Measurements from ENCODE around the gene ABLIM1. TPM values are rescaled to one million over a fixed set of nuclear protein-coding genes. Genes with fewer than 3 reads are reported as not detected.
A peak's percentile ranks its signal among the peaks of the same experiment; 100 is the strongest.

ABLIM1 gene
- total and polyA plus RNA-seq, 5 experiments from 2014 or later = 267 to 430 (median 388) TPM

DNA sequence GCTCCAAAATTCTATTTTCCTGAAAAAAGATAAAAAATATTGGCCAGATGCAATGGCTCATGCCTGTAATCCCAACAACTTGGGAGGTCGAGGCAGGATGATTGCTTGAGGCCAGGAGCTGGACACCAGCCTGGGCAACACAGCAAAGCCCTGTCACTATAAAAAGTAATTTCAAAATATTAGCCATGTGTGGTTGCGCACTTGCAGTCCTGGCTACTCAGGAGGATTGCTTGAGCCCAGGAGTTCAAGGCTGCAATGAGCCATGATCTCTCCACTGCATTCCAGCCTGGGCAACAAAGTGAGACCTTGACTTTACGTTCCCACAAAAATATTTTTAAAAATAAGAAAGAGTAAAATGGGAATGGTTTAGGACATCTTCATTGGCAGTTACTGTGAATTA lies 149.7 kb downstream of the ABLIM1 start:
- no peak for DNase-seq
- Mint-ChIP-seq H3K36me3 (peaks cover 5 to 55% (median 25%) of the 10 kb centered on the region in 3 donors), H3K27ac (peak overlapping the region in 8 of 10 donors; percentile 66 to 92 (median 88)), H3K27me3 (no peaks in the 10 kb centered on the region), H3K4me3 (peak overlapping the region in 4 of 10 donors; percentile 14 to 61 (median 53)), H3K4me1 (peaks cover 57 to 94% (median 93%) of the 10 kb centered on the region in 4 donors), H3K9me3 (peaks cover 0 to 10% (median 0%) of the 10 kb centered on the region in 9 donors)
- POLR2A ChIA-PET = interaction anchor here (1.4 to 2.6 kb wide), 2 partner anchors 10 to 18 kb away, joined by 3 to 9 read pairs; no protein-coding TSS in a partner anchor
- no peak for ATAC-seq

DNA sequence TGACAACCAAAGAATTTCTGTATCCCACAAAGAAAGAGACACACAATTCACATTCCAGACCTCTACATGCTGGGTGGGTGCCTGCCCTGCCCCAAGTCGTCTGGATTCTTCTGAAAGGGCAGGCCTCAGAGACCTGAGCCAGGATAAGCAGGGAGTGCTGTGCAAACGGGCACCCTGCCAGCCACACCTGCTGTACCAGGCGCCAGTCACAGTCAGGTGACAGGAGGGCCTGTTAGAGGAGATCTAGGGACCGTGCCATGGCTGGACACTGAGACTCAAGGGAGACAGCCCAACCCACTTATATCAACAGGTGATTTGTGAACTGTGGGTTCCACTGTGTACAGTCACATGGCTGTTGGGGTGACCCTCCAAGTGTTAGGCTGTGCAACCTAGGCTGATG lies 150.6 kb downstream of the ABLIM1 start:
- H3K4me3 Mint-ChIP-seq = peak overlapping the region in 8 of 10 donors; percentile 26 to 82 (median 53)

DNA sequence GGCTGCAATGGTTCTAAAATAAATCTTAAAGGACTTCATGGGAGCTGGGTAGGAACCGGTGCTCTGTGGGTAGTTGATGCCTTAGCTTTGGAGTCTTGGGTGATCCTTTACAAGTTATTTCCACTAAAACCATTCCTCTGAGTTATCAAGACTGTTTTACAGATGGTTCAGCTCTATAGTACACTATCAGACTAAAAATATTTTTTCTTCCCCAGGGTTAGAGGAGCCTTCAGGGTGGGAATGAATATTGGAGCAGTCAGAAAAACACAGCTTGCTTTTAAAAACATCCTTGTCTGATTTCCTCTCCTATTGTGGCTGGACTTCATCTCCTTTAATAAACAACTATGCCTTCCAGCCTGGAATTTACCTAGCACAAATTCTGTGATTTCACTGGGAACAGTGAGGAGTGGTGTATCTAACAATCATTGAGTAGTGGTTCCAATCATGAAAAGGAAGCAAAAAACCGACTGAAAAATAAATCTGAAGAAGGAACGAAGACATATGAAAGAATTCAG lies 151.1 kb downstream of the ABLIM1 start:
- no peaks in the 10 kb centered on the region for H3K27me3 Mint-ChIP-seq
- H3K4me1 Mint-ChIP-seq = peaks cover 54 to 94% (median 91%) of the 10 kb centered on the region in 4 donors
- peaks cover 0 to 10% (median 0%) of the 10 kb centered on the region in 9 donors for H3K9me3 Mint-ChIP-seq
- peak overlapping the region in 8 of 10 donors; percentile 42 to 82 (median 54) for H3K4me3 Mint-ChIP-seq
- DNase-seq (no peak), ATAC-seq (no peak)
- POLR2A ChIA-PET = interaction anchor here (1.0 to 1.7 kb wide), 4 partner anchors 9 to 19 kb away, joined by 3 to 10 read pairs (median 3); no protein-coding TSS in a partner anchor
- peaks cover 7 to 58% (median 24%) of the 10 kb centered on the region in 3 donors for H3K36me3 Mint-ChIP-seq
- H3K27ac Mint-ChIP-seq = peak overlapping the region; percentile 83 to 94 (median 87)

More for the DNA sequence above, 150.6 kb downstream of the ABLIM1 start:
- Mint-ChIP-seq H3K9me3 (peaks cover 0 to 10% (median 0%) of the 10 kb centered on the region in 9 donors), H3K36me3 (peaks cover 5 to 59% (median 25%) of the 10 kb centered on the region in 3 donors), H3K27me3 (no peaks in the 10 kb centered on the region), H3K27ac (peak overlapping the region; percentile 83 to 94 (median 87)), H3K4me1 (peaks cover 56 to 95% (median 92%) of the 10 kb centered on the region in 4 donors)
- no peak for DNase-seq
- ATAC-seq = peak; percentile 51 to 56
- POLR2A ChIA-PET = interaction anchor here (1.0 to 1.7 kb wide), 3 partner anchors 8 to 19 kb away, joined by 3 to 10 read pairs (median 3); no protein-coding TSS in a partner anchor

DNA sequence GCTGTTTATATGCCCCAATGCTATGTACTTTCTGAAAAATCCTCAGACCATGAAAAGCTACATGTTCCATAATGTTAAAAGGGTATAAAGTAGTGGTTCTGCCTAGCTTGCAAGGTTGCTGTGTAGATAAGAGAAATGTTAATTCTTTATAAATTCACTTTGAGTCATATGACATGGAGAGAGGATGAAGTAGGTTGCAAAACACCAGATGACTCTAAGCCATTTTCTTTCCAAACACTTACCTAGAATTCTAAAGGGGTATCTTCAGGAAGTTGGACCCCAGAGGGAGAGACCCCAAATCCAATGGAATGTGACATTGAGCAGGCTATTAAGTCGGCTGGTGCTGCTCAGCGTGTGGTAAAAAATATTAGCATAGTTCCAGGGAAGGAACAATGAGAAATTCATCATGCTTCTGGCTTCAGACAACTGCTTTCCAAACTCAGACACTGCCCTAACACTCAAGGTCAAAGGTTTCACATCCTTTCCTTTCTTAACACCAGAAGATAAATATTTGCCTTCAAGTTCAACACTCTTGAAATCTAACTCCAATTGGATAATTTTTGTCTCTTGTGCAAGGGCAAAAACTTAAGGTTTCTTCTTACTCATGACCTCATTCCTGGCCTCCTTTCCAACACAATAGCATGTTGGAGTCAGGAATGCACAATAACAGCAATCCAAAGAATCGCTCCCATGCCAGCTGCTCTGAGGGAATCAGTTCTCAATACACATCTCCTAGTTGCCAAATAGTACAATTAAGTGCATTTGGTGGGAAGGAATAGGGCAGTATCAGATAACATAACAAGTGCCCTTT lies 153.1 kb downstream of the ABLIM1 start:
- H3K27me3 Mint-ChIP-seq = no peaks in the 10 kb centered on the region
- H3K4me3 Mint-ChIP-seq = peak overlapping the region in 8 of 10 donors; percentile 12 to 52 (median 38)
- peaks cover 8 to 57% (median 19%) of the 10 kb centered on the region in 3 donors for H3K36me3 Mint-ChIP-seq
- H3K9me3 Mint-ChIP-seq = peaks cover 0 to 8% (median 0%) of the 10 kb centered on the region in 9 donors
- H3K4me1 Mint-ChIP-seq = peaks cover 55 to 96% (median 94%) of the 10 kb centered on the region in 4 donors
- H3K27ac Mint-ChIP-seq = peak overlapping the region; percentile 16 to 91 (median 76)
- POLR2A ChIA-PET = interaction anchor here (0.8 to 1.7 kb wide), 4 partner anchors 8 to 36 kb away, joined by 3 to 6 read pairs (median 3); no protein-coding TSS in a partner anchor
- DNase-seq (no peak), ATAC-seq (no peak)

DNA sequence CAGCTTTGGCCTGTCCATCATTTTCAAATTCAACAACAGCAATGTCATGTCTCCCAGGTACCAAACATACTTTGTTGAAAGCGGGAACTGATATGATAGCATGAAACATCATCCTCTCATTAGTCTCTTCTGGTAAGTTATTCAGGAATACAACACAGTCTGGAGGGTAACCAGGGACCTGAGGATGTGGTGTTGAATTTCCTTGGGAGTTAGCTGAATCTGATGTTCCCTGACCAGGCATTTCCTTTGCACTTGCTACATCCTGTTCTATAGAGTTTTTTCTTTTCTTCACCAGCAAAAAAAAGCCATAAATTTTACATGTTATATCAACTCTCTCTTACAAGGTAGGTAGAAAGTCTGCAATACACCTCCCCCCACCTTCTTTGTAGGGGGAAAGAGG lies 156.0 kb downstream of the ABLIM1 start:
- no peak for DNase-seq
- Mint-ChIP-seq H3K4me1 (peaks cover 56 to 95% (median 92%) of the 10 kb centered on the region in 4 donors), H3K4me3 (peak overlapping the region in 9 of 10 donors; percentile 32 to 78 (median 61)), H3K27ac (peak overlapping the region; percentile 38 to 92 (median 84)), H3K9me3 (no peaks in the 10 kb centered on the region), H3K27me3 (no peaks in the 10 kb centered on the region), H3K36me3 (peaks cover 3 to 42% (median 8%) of the 10 kb centered on the region in 3 donors)
- no peak for ATAC-seq
- POLR2A ChIA-PET = interaction anchor here (7.3 kb wide), 1 partner anchor 23 kb away, joined by 85 read pairs; no protein-coding TSS in a partner anchor

DNA sequence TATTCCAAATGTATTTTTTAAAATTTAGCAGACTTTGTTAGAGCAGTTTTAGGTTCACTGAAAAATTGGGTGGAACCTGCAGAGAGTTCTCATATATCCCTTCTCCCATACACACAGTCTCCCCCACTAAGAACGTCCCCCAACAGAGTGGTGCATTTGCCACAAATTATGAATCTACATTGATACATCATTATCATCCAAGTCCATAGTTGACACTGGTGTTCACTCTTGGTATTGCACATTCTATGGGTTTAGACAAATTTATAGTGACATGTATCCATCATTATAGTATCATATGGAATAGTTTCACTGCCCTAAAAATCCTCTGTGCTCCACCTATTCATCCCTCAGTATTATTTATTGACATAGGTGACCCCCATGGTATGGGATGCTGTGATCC lies 156.4 kb downstream of the ABLIM1 start:
- POLR2A ChIA-PET = interaction anchor here (5.3 to 7.3 kb wide), 2 partner anchors 11 to 24 kb away, joined by 39 to 85 read pairs; no protein-coding TSS in a partner anchor

DNA sequence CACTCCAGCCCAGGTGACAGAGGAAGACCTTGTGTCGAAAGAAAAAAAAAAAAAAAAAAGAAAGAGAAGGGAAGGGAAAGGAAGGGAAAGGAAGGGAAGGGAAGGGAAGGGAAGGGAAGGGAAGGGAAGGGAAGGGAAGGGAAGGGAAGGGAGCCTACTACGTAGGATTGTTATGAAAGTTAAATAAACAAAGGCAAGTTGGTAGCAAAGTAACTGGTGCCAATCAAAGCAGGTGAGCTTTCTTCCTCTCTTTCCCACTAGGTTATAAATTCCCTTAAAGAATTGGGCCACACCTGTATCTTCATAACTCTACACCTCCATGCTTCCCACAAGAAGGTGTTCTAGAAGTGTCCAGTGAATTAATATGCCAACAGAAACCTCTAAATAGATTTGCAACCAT lies 157.4 kb downstream of the ABLIM1 start:
- Mint-ChIP-seq H3K27me3 (no peaks in the 10 kb centered on the region), H3K27ac (peak overlapping the region; percentile 79 to 97 (median 94)), H3K9me3 (no peaks in the 10 kb centered on the region), H3K36me3 (peaks cover 3 to 37% (median 8%) of the 10 kb centered on the region in 3 donors), H3K4me3 (peak overlapping the region in 7 of 10 donors; percentile 17 to 82 (median 70)), H3K4me1 (peaks cover 51 to 94% (median 91%) of the 10 kb centered on the region in 4 donors)
- ATAC-seq (no peak), DNase-seq (no peak)
- POLR2A ChIA-PET = interaction anchor here (1.1 to 7.3 kb wide), 5 partner anchors 9 to 43 kb away, joined by 3 to 85 read pairs (median 39); no protein-coding TSS in a partner anchor

More for the DNA sequence above, 156.4 kb downstream of the ABLIM1 start:
- H3K36me3 Mint-ChIP-seq = peaks cover 3 to 37% (median 7%) of the 10 kb centered on the region in 3 donors
- H3K4me3 Mint-ChIP-seq = peak overlapping the region in 8 of 10 donors; percentile 34 to 78 (median 62)
- no peaks in the 10 kb centered on the region for H3K9me3 Mint-ChIP-seq
- peaks cover 56 to 95% (median 92%) of the 10 kb centered on the region in 4 donors for H3K4me1 Mint-ChIP-seq
- no peaks in the 10 kb centered on the region for H3K27me3 Mint-ChIP-seq
- ATAC-seq = no peak
- peak overlapping the region; percentile 38 to 92 (median 84) for H3K27ac Mint-ChIP-seq
- DNase-seq = no peak

DNA sequence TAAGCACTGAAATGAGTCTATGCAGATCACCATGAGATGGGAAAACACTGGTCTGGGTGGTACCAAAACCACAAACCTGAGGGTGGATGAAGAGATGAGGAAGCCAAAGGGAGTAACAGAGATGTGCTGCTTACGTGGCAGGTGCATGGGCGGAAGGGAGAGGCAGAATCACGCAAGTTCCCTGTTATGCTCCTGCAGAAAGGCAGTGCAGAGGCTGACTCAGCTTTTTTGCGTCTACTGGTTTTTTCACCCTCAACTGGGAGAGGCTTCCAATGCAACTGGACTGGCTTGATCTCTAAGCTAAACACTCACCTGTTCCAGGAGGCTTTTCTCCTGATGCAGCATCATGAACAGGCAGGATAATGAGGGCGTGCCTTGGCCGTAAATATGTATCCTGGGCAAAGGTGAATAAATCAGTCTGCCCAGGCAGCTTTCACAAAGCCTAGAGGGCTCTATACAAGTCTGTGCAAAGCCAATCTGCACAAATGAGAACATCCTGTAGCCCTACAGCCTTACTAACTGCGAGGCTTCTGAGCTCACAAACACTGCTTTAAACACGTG lies 158.4 kb downstream of the ABLIM1 start:
- ATAC-seq (peak; percentile 51 to 61), DNase-seq (peak in 8 of 10 donors; percentile 25 to 70 (median 59))
- POLR2A ChIA-PET = interaction anchor here (1.0 to 7.3 kb wide), 5 partner anchors 11 to 44 kb away, joined by 3 to 85 read pairs (median 39); no protein-coding TSS in a partner anchor
- Mint-ChIP-seq H3K4me3 (peak overlapping the region; percentile 40 to 82 (median 72)), H3K4me1 (peaks cover 47 to 94% (median 91%) of the 10 kb centered on the region in 4 donors), H3K27ac (peak overlapping the region; percentile 79 to 97 (median 94)), H3K27me3 (no peaks in the 10 kb centered on the region), H3K36me3 (peaks cover 3 to 40% (median 14%) of the 10 kb centered on the region in 3 donors), H3K9me3 (peaks cover 0 to 2% (median 0%) of the 10 kb centered on the region in 9 donors)

DNA sequence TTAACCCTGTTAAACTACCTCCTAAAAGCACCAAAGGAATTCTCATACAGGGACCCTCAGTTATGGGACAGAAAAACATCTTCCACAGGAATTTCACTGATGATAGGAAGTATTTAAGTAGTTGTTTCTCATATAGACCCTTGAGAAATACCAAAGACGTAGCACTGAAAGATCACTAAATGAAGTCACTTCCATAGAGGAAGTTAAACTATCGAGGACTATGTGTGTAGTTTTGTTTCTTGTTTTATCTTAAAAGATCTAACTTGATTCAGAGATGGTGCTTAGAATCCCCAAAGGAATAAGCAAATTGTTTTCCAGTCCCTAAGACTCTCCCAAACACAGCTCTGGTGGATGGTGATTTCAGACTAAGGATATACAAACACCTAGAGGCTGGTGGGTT lies 159.0 kb downstream of the ABLIM1 start:
- peaks cover 3 to 40% (median 15%) of the 10 kb centered on the region in 3 donors for H3K36me3 Mint-ChIP-seq
- POLR2A ChIA-PET = interaction anchor here (1.0 to 7.3 kb wide), 6 partner anchors 11 to 44 kb away, joined by 3 to 85 read pairs (median 24); no protein-coding TSS in a partner anchor
- H3K27me3 Mint-ChIP-seq = no peaks in the 10 kb centered on the region
- DNase-seq (no peak), ATAC-seq (peak; percentile 20 to 22)
- peak overlapping the region; percentile 79 to 97 (median 94) for H3K27ac Mint-ChIP-seq
- H3K4me3 Mint-ChIP-seq = peak overlapping the region; percentile 40 to 82 (median 72)
- peaks cover 44 to 94% (median 91%) of the 10 kb centered on the region in 4 donors for H3K4me1 Mint-ChIP-seq
- peaks cover 0 to 2% (median 0%) of the 10 kb centered on the region in 9 donors for H3K9me3 Mint-ChIP-seq

DNA sequence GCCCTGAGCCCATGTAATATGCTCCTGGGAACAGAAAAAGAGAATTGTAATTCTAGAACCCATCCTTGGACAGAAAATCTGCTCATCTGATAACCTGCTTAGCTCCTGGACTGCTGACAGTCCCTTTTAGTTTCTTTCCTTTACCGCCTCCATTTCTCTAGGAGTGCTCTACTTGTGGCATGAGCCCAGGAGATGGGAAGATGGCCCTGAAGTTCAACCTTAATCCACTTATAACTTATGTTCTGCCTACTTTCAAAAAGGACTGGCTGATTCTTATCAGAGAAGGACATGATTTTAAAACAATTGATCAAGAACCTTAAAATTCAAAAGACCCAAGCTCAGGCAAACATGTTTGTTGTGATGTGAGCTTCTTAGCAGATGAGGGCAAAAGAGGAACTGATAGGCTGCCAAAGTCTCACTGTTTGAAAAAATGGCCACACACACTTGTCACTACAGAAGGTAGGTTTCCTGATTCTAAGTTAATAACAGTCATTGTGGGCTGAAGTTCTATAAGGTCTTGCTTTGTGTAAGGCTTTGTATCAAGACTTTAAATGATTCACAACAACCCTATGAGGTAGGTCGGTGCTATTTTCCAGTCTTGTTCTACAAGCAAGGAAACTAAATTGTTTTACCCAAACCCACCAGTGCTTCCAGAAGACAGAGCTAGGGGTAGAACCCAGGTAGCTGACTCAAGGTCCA lies 159.5 kb downstream of the ABLIM1 start:
- Mint-ChIP-seq H3K27me3 (no peaks in the 10 kb centered on the region), H3K36me3 (peaks cover 3 to 36% (median 11%) of the 10 kb centered on the region in 3 donors), H3K9me3 (peaks cover 0 to 2% (median 0%) of the 10 kb centered on the region in 9 donors), H3K4me1 (peaks cover 43 to 94% (median 91%) of the 10 kb centered on the region in 4 donors), H3K4me3 (peak overlapping the region; percentile 40 to 82 (median 72)), H3K27ac (peak overlapping the region; percentile 79 to 97 (median 94))
- ATAC-seq (peak; percentile 22 to 52), DNase-seq (peak in 2 of 10 donors; percentile 33 to 52)
- POLR2A ChIA-PET = interaction anchor here (1.0 to 7.3 kb wide), 5 partner anchors 11 to 45 kb away, joined by 3 to 85 read pairs (median 39); no protein-coding TSS in a partner anchor

DNA sequence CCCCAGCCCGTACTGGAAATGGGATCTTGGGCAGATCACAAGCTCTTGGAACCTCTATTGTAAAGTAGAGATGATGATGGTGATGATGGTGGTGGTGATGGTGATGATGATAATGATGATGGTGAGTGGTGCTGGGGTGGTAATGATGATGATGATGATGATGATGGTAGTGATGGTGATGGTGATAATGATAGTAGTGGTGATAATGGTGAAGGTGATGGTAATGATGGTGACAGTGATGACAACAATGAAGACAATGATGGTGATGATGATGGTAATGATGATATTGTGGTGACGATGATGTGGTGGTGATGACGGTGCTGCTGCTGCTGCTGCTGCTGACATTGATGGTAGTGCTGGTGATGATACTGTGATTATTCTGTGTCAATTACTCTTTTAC lies 162.8 kb downstream of the ABLIM1 start:
- Mint-ChIP-seq H3K36me3 (peaks cover 0 to 42% (median 11%) of the 10 kb centered on the region in 3 donors), H3K4me1 (peaks cover 48 to 91% (median 89%) of the 10 kb centered on the region in 4 donors), H3K27me3 (no peaks in the 10 kb centered on the region), H3K9me3 (peaks cover 0 to 2% (median 0%) of the 10 kb centered on the region in 9 donors), H3K4me3 (peak overlapping the region in 9 of 10 donors; percentile 1 to 57 (median 21)), H3K27ac (peak overlapping the region; percentile 49 to 94 (median 82))
- peak in 1 of 2 donors; percentile 48 for ATAC-seq
- POLR2A ChIA-PET = interaction anchor here (1.3 to 1.5 kb wide), 2 partner anchors 31 to 49 kb away, joined by 4 read pairs; no protein-coding TSS in a partner anchor
- peak in 5 of 10 donors; percentile 29 to 64 (median 38) for DNase-seq

Measured in naive thymus-derived CD8-positive, alpha-beta T cell (primary cell).